Urothelium cell line (cell line): ENCODE measurements around the gene ADAD2.

Experiments
- DNase-seq: peaks from one replicate; pipeline ENCODE4 v3.0.0; 2011; ENCODE audit warnings: low spot score, mixed read lengths
- FAIRE-seq: peaks from 2 replicates; lab custom pipeline; 2011; peaks lifted over from hg19 to GRCh38; lab: Jason Lieb, UNC

Gene ADAD2

DNA sequence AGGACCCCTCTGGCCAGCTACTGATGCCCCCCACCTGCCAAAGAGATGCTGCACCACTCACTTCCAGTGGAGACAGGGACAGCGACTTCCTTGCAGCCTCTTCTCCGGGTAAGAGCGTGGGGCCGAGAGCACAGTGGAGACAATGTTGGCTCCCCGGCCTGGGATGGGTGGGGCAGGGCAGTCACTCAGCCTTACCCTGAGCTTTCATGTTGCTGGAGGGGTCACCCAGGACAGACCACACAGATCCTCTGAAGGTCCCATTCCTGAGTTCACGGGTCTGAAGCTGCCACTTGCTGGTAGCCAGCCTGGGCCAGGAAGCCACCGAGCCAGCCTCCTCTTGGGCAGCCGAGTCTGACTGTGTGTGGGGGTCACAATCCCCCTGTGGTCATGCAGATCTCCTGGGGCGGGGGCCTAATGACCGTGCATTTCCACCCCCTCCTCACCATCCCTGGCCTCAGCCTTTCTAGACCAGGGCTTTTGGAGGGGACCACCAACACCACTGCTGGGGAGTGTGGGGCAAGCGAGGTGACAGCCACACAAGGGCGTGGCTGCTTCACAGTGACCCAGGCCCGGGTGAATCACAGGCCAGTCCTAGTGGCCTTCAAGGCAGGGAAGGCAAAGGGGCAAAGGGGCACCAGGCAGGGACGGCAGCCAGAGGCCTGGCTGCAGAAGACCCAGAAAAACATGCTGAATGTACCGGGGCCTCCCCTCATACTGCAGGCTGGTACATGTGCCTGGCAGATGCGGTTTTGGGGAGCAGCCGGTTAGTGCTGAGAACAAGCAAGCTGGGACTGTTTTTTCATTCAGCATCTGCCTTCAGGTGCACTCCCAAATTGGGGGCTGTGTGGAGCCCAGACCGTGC lies 14.5 kb upstream of the ADAD2 start:
- DNase-seq (no peak), FAIRE-seq (no peak)

DNA sequence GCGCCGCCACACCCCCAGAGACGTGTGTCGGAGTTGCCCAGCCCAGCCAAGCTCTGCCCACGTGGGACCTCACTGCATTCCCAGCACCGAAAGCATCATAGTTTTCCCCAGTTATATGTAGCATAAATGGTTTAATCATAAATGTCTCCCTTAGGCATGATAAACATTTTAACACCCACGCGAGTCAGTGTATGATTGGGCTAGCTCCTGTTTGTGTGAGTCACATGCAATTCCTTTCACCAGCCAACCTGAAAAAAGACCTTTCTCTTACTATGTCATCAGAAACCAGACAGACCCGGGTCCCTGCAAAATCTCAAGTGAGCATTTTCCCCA lies 13.2 kb upstream of the ADAD2 start:
- no peak for FAIRE-seq
- DNase-seq = no peak

DNA sequence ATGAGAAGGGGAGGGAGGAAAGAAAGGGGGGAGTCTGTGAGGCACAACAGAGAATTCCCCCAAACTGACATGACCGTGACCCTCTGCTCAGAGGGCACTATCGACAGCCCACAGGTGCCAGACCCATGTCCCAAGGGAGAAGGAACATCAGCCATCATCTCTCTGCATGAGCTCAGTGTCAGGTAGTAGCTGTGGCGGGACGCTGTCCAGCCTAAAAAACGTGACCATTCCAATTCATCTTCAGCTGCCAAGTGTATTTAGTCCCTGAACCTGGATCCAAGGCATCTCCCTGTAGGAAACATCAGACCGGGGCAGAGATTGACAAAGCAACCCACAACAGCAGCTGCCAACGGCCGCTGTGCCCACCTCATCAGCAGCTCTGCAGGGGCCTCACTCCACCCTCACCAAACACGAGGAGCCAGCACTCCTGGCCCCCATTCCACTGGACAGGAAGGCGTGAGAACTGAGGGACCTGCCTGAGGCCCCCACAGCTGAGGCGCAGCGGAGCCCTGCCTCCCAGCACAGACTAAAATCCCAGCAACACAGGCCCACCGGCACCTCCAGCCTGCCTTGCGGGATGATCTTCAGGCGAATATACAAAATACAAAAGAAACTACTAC lies 12.7 kb upstream of the ADAD2 start:
- FAIRE-seq (no peak), DNase-seq (no peak)

DNA sequence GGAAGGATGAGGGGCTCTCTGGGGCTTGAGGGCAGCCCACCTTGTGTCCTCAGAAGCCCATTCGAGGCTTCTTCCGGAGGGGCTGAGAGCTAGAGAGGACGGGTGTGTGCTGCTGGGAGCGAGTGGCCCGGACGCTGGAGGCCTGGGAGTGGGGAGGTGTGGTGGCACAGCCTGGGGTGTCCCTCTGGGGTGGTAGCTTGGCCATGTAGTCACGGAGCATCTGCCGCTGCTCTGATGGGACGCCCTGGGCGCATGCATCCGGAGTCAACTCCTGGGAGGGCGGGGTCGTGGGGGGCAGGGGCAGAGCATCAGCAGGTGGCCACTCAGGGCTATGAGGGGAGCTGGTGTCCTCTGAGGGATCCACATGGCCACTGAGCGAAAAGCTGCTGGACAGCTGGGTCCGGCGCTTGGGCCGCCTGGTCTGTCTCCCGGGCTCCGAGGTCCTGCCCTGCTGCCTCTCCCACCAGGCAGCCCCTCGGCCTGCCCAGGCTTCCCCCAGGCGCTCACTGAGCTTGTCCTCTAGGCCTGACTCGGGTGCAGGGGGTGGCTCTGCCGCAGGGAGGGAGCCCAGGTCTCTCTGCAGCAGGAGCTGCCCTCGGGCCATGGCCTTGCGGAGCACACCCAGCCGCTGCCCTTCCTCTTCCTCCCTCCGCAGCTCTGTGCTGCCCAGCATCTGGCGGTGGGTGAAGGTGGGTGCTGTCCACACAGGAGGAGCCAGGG lies 11.9 kb upstream of the ADAD2 start:
- DNase-seq = no peak
- no peak for FAIRE-seq

DNA sequence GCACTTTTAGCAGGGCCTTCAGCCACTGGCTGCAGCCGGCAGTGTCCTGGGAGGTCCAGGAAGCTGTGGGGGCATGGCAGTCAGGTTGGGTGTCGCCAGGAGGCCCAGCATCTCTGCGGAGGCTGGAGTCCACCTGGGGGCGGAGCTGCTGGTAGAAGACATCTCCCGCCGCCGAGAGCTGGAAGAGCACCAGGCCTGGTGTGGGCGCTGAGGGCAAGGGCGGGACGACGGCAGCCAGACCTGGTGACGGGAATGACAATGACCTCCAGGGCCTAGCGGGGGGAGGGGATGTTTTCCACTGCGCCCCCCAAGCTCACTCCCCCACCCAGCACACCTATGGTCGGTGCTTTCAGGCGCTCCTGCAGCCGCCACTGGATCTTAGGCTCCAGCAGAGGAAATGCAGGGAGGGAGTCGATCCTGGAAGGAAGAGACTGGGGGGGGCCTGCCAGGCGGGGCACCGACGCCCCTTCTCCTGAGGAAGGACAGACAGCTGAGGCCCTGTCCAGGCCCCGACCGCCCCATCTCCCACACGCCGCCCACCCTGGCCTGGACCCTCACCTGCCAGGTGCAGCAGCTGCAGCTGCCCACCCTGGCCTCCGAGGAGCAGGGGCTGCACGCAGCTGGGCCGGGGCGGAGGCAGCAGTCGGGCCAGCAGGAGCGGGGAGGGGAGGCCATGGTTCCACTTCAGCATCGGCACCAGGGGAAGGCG lies 11.2 kb upstream of the ADAD2 start:
- FAIRE-seq (no peak), DNase-seq (no peak)

DNA sequence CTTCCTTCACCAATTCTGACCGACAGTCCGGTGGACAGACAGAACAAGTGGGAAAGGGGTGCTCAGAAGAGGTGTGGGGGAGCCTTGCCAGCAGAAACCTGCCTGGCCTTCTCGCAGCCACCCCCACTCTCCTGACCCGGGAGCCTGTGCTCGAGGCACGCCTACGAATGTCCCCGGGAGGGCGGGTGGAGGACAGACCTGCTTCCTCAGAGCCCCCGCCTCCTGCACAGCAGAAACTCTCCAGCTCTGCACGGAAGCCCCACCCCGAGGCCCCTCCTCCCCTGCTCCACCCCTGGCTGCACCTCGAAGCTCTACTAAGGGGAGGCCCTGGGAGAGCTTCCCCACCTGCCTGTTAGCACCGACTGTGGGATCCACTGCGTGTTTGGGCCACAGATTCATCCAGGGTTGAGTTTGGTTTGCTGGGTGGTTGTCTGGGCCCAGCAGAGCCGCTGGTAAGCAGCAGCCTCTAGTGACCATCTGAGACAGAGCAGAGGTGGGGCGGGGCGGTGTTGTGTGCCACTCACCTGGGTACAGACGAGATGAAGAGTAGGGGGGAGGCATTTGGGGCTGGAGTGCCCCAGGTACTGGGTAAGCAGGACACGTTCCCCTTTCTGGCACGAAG lies 10.3 kb upstream of the ADAD2 start:
- no peak for FAIRE-seq
- DNase-seq = no peak

DNA sequence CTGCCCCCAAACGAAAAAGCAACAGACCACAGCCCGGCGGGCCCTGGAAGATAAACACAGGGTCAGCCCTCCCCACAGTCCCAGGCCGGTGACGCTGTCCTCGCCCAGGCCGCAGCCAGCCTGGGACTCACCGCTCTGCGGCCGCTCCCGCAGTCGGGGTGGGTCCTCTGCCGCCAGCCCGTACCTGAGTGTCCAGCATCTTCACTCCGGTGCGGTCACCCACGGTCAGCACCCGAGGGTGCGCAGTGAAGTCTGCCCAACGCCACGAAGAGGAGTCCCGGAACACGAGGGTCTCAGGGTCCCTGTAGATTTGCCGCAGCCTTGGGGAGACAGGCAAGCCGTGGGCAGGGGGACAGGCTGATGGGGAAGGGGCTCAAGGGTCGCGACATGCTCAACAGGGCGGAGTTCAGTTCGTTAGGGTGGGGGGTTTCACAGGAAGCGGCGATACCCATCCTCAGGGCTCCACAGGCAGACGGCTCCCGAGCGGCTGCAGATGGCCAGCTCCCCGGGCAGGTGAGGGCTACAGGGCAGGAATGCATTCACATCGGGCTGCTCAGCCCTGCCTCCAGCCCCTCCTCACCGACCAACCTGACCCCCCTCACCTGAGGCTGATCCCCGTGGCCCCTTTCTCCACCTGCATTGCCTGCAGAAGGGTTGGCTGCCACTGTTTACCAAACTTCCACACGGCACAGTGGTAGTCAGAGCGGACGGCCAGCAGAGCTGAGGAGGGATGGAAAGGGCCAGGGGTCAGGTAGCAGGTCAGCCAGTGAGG lies 9.6 kb upstream of the ADAD2 start:
- FAIRE-seq (no peak), DNase-seq (no peak)

DNA sequence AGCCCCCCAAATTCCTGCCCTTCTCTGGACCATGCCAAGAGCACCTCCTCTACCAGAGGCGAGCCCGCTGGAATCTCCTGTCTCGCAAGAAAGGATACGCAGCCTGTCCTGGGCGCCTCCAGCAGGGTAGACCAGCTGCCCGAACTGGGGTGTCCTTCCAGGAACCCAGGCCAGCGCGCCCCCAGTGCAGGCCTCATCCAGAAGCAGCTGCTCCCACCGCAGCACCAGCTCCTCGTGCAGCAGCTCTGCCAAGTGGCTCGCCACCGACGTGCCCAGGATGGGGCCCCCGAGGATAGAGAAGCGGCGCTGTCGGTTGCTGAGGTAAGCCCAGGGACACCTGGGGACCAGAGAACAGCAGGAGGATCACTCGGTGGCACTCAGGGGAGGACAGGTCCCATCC lies 8.9 kb upstream of the ADAD2 start:
- DNase-seq (no peak), FAIRE-seq (no peak)

DNA sequence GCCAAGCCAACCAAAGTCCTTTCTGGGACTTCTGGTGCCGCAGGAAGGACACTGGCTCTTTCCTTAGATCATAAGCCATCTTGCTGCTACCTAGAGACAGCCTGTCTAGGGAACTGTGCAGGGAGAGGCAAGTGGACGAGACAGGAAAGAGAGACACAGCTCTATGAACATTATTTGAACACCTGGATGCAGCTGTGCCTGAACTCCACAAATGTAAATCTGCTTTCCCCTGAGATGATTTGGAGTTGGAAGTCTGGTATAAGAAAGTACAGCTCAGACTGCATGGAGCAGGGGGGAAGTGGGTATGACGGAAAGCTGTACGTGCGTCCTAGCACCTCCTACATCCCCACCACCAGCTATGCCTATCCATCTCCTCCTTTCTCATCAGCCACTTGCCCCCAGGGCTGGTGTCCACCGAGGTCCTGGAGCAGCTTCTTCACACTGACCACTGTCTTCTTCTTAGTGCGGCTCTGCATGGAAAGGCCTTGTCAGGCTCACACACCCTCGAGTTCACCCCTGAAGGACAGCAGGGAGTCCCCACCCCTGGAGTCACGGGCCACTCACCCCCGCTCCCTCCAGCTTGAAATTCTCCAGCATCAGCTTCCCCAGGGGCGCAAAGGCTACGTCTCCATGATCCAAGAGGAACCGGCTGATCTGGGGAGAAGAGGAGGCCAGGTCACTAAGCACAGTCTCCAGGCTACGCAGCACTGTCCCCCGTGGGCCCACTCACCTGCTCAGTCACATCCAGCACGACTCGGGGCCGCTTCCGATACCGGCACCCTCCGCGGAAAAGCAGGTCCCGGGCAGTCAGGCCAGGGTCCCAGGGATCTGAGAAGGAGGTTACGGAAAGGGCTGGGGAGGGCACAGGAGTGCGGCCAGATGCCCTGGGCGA lies 8.0 kb upstream of the ADAD2 start:
- FAIRE-seq = no peak
- no peak for DNase-seq

DNA sequence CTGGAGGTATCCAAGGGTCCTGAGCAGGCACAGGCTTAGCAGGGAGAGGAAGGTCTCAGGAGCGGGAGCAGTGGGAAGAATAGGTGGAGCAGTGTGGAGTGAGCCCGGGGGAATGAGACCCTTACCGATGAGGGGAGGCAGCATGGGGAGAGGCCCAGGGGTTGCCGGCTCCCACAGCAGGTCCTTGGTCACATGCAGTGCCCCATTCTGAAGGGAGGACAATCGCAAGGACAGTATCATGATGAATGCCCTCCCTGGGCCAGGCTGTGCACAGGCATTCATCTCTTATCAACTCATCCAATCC lies 7.4 kb upstream of the ADAD2 start:
- no peak for FAIRE-seq

DNA sequence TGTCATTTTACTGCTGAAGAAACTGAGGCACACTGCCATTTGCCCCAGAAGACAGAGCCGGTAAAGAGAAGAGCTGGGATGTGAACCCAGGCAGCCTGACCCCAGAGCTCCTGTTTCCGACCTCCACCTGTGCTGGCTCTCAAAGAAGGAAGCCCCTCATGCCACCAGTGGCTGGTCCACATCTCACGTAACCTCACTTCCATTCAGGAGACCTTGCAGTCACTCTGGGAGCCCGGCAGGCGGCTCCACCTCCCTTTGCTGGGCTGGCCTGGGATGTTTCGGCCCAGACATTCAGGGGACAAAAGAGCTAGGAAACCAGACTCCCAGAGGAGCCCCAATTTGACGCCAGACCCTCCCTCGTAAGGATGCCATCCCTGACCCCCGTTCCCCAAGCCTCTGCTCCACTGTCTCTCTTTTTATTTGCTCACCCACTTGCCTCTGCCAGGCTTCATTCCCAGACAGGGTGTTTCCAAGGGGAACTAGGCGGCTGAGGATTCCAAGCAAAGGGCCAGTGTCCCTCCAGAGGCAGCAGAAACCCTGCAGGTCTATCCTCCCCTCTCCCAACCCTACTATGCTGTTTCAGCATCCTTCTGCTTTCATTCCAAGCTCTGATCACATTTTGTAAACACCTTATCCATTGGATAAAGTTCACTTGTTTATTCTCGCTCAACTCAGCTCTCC lies 6.9 kb upstream of the ADAD2 start:
- FAIRE-seq = no peak
- DNase-seq = no peak

More for the DNA sequence above, 7.4 kb upstream of the ADAD2 start:
- DNase-seq = no peak

DNA sequence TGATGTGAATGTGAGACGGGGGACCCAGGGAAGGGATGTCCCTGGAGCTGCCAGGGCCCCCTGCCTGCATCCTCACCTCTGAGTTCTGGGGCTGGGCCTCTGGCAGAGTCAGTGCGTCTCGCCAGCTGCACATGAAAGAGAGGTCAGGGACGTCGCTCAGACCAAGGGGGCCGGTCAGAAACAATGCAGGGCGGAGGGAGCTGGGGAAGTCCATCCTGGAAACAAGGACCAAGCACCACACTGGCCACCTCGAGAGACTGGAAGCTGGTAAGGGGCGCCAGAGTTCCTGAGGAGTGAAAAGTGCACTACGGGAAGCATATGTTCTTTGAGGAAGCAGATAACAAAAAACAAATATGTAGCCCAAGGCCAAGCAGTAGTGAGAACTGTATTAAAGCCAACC lies 6.2 kb upstream of the ADAD2 start:
- DNase-seq (no peak), FAIRE-seq (no peak)

DNA sequence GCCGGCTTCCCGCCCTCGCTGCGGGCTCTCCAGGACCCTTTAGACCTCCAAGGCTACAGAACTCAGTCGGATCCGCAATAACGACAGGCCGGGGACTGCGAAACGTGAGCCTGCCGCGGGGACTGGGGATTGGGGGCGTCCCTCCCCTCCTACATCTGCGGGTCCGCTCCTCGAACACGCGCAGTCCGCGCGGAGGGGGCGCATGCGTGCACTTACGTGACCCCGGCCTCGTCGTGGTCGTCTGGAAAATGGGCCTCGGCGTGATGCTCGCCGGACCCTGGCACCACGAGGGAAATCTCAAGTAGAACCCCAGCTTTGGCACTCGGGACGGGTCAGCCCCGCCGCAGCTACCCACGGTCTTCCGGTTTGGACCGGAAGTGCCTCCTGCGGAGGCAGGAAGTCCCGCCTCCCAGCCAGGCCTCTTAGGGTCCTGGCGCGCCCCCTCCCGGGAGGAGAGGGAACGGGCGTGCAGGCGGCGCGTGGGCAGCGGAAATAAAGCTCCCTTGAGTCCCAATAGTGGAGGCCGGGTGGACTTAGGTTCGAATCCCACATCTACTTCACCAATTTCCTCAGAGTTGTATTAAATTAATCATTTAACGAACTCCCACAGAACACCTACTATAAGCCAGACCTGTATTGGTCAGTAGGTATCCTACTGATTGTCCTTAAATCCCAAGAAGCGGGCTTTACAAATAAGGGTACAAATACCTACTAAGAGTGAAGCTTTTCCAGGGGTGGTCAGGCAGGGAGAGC lies 4.1 kb upstream of the ADAD2 start, which contains the start of gene TAF1C:
Gene TAF1C (minus strand): TSS at position 373 of the 753 bp plus-strand sequence. CDS start 2,069 bp downstream, outside the sequence.
- FAIRE-seq = no peak
- DNase-seq = peak; percentile 97

DNA sequence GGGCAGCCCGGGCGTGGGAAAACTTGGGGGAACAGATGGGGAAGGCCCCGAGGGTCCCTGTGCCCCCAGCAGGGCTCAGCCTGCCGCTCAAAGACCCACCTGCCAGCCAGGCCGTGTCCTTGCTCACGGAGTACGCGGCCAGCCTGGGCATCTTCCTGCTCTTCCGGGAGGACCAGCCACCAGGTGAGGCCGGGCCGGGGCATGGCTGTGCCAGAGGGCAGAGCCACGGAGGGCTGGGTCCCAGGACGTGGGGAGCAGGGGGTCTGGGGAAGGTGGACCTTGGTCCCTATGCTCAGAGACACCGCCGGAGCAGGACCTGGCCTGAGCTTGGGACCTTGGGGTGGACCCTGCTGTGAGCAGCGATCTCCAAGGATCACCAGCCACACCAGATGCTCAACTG lies 509 bp downstream of the ADAD2 start:
- DNase-seq (no peak), FAIRE-seq (no peak)

DNA sequence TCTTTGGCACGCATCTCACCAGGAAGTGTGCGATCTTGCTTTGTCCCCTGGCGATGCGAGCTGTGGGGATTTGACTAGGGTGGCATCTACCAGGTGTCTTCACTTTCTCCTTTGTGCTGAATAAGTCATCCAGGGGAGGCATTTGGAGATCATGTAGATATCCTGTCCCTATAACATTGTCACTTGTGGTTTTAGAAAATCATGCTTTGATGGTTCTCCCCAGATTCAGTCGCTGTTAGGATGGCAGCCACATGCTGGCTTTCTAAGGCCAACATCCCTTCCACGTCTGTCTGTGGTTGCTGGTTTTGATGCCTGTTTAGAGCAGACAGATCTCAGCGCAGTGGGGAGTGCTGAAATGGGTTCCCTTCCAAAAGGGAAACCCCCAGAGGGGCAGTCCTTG lies 2.5 kb downstream of the ADAD2 start:
- FAIRE-seq = no peak

DNA sequence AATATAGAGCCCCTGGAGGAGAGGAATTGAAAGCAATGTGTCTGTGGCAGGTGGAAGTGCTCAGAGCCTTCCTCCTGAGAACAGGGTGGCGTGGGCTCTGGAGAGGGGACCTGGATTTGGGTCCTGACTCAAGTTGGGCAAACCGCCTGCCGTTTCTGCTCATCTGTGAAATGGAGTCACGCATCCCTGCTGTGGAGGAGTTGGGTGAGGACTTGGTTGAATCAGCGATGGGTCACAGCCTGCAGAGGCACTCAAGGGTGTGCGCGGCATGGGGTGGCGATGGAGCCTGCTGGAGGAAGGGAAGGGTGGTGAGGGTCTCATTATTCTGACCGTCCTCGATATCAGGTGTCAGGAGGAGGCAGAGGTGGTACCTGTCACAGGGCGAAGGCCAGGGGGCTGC lies 3.1 kb downstream of the ADAD2 start:
- DNase-seq (no peak), FAIRE-seq (no peak)

More for the DNA sequence above, 2.5 kb downstream of the ADAD2 start:
- no peak for DNase-seq

DNA sequence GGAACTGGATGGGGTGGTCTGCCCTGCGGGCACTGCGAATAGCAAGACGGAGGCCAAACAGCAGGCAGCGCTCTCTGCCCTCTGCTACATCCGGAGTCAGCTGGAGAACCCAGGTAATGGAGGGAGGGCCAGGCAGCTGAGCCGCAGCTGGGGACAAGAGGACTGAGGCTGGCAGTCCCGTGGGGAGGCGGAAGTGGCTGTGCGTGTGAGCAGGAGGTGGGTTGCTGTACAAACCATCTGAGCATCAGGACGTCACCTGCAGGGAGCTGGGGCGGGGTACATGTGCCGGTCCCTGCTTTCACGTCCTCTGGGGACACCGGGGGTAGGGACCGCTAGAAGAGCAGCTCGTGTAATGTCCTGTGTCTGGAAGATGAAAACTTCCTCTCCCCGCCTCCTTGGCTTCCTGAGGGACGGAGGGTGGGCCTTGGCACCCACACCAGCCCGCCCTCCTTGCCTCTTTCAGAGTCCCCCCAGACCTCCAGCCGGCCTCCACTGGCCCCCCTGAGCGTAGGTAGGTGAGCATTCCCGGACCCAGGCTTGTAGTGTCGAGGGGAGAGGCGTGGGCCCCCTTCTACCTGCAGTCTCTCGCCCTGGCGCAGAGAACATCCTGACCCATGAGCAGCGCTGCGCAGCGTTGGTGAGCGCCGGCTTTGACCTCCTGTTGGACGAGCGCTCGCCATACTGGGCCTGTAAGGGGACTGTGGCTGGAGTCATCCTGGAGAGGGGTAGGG lies 3.7 kb downstream of the ADAD2 start:
- DNase-seq (no peak), FAIRE-seq (no peak)
